Suprapubic skin (tissue), 4 donors: ENCODE measurements around the gene COL23A1.

Experiments
- EP300 ChIP-seq: sonication (generic); formaldehyde crosslinking; IDR thresholded peaks from one replicate; pipeline ENCODE4 v1.6.1; 2017; ENCODE audit warnings: antibody characterized with exemption
- POLR2AphosphoS5 ChIP-seq, 3 donors: sonication (generic); formaldehyde crosslinking; IDR thresholded peaks; one replicate each; pipeline ENCODE4 v1.6.1; 2017; ENCODE audit warnings: antibody characterized with exemption in 3 of 3
- TF ChIP-seq, protein P1 (sequence below), 2 donors: fragments of 200-600 bp in 1 of 2; fragments of 450-650 bp in 1 of 2; sonication (generic) in 1 of 2; IDR thresholded peaks; one replicate each; pipeline ENCODE4 v1.5.1; 2016 to 2019; ENCODE audit warnings: antibody characterized with exemption in 2 of 2, mild to moderate bottlenecking in 1 of 2, moderate library complexity in 1 of 2

DNA sequence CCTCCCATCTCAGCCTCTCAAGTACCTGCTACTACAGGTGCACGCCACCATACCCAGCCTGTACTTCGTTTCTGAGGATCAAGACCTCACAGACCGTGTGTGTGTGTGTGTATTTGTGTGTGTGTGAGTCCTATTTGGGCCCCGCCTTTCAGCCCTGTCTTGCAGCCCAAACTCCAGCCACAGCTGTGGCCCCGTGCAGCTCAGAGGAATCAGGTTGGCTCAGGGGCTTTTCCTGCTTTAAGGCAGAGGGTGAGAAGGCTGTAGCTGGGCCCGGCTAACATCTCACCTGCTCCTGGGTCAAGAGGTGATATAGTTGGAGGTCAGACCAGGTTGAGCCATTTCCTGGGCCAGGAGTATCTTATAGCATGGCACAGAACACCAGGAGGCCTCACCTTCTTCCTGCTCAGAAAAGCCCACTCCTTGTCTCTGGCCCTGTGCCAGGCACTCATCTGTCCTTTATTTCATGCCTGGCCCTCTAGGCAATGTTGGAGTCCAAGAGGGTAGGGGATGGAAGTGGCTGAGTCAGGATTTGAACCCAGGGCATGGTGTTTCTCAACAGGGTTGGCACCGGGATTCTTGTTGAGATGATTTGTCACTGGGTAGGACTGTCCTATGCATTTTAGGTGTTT lies 356.0 kb downstream of the COL23A1 start:
- TF ChIP-seq, protein P1, sequence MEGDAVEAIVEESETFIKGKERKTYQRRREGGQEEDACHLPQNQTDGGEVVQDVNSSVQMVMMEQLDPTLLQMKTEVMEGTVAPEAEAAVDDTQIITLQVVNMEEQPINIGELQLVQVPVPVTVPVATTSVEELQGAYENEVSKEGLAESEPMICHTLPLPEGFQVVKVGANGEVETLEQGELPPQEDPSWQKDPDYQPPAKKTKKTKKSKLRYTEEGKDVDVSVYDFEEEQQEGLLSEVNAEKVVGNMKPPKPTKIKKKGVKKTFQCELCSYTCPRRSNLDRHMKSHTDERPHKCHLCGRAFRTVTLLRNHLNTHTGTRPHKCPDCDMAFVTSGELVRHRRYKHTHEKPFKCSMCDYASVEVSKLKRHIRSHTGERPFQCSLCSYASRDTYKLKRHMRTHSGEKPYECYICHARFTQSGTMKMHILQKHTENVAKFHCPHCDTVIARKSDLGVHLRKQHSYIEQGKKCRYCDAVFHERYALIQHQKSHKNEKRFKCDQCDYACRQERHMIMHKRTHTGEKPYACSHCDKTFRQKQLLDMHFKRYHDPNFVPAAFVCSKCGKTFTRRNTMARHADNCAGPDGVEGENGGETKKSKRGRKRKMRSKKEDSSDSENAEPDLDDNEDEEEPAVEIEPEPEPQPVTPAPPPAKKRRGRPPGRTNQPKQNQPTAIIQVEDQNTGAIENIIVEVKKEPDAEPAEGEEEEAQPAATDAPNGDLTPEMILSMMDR (IDR thresholded peaks at IDR 0.05): no peak
- TF ChIP-seq EP300 (no peak), POLR2AphosphoS5 (IDR thresholded peaks at IDR 0.05) (no peak)
